HG03442 (cell line): ENCODE results near the gene AGL.
"Not testable (repeated sequence)": the region's sequence is repeated elsewhere in the genome, so short reads cannot be mapped to it uniquely, and the experiment has no call there.

Experiments used
- ATAC-seq: cut with Tn5 transposase; IDR thresholded peaks from one replicate; pipeline ENCODE4 v1.9.1; 2021; ENCODE audit warnings: mild to moderate bottlenecking, moderate library complexity; ENCODE audit not compliant: unreplicated experiment

The AGL gene

GRCh38 chr1:99850459-99851291, 514 bp downstream of the AGL start:
- no peak for ATAC-seq

- ATAC-seq = no peak
Measured at GRCh38 chr1:99851850-99852454, 1.8 kb downstream of the AGL start.

DNA sequence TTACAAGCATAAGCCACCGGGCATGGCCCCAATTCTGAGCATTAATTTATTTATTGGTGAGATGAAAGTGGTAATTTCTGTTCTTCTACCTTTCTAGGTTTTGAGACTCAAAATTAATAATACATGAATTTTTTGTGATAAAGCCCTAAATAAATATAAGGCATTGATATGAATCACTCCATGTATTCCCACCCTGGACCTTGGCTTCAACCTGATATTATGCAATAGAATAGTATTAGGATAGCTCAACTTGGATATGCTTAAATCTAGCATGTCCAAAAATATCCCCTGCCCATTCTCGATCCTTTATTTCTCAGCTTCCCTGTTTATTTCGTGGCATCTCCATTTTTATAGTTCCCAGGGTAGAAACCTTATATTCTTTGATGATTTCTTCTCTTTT, 2.5 kb downstream of the AGL start:
- ATAC-seq = no peak

DNA sequence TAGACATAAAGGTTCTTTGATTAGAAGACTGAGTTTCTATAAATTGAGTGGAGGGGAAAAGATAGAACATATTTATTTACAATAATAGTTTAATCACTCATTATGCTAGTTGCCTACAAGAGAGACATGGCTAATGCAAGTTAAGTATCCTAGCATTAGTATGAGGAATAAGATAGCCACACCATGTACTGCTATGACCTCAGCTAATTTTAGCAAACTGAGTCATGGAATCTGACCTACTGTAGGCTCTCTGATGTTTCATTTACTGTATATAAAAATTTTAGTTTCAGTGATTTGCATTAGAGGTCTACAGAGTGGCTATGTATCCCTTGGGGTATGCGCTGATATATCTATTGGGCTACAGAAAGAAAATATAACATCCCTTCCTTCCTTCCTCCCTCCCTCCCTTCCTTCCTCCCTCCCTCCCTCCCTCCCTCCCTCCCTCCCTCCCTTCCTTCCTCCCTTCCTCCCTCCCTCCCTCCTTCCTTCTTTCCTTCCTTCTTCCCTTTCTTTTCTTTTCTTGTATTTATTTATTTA, 5.8 kb downstream of the AGL start:
- ATAC-seq = no peak

DNA sequence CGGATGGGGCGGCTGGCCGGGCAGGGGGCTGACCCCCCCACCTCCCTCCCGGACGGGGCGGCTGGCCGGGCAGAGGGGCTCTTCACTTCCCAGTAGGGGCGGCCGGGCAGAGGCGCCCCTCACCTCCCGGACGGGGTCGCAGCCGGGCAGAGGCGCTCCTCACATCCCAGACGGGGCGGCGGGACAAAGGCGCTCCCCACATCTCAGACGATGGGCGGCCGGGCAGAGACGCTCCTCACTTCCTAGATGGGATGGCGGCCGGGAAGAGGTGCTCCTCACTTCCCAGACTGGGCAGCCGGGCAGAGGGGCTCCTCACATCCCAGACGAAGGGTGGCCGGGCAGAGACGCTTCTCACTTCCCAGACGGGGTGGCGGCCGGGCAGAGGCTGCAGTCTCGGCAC, 6.9 kb downstream of the AGL start:
- ATAC-seq = not testable (repeated sequence)

DNA sequence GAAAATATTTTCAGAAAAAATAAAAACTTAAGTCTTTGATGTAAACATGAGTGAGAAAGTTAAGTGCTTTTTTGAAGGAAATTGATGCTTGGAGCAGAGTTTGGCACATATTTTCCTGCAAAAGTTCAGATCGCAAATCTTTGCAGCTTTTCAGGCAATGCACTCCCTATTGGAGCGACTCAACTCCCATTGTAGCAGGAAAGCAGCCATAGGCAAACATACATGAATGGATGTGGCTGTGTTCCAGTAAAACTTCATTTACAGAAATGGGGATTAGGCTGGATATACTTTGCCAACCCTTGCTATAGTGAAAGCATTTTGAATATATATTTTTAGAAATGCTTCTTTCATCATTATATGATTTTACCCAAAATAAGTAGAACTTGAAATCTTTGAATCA, 8.1 kb downstream of the AGL start:
- no peak for ATAC-seq

DNA sequence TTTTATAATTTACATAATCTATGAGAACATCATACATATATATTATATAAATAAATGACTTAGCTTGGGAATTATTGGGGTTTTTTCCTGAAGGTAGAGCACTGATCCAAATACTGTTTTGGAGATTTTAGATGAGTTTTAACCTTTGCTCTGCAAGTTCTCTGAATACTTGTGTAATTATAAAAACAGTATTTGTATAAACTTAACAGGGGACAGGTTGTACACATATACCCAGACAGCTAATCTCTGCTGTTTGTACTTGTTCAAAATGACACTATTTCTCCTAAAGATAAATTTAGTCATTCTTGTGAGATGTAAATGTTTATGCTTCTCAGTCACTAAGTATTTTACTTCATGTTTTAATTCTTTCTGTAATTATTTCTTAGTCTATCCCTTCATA, 8.7 kb downstream of the AGL start:
- no peak for ATAC-seq

- no peak for ATAC-seq
Measured at GRCh38 chr1:99860703-99861102, 10.5 kb downstream of the AGL start.

GRCh38 chr1:99867682-99868081, 17.5 kb downstream of the AGL start:
- no peak for ATAC-seq

DNA sequence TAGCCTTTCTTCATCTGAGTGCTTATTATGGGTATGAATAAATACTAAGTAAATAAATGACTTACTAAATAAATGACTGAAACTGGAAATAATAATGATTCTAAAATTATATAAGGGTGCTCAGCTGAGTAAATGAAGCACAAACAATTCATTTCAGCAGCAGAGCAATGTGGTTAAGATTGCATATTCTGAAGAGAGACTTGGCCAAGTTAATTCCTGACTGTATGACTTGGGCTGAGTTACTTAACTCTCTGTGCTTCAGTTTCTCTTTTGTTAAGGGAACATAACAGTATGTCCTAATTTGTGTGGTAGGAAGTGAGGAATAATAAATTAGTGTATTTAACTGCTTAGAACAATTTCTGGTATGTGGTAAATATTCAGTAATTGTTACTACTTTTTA, 19.1 kb downstream of the AGL start:
- no peak for ATAC-seq

DNA sequence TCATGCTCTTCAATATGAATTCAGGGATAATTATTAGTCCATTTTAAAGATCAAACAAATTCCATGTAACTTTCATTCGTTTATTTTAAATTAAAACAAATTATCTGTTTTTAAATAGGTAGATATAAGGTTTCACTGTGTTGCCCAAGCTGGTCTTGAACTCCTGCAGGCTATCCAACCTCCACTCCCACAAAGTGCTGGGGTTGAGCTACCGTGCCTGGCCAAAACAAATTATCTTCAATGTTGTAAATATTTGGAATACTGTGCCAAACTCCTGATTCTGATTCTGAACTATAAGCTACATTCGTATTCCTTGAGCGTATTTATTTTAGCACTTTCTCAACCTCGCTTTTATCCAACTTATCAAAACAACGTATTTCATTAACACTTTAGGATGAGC, 19.6 kb downstream of the AGL start:
- ATAC-seq = no peak

DNA sequence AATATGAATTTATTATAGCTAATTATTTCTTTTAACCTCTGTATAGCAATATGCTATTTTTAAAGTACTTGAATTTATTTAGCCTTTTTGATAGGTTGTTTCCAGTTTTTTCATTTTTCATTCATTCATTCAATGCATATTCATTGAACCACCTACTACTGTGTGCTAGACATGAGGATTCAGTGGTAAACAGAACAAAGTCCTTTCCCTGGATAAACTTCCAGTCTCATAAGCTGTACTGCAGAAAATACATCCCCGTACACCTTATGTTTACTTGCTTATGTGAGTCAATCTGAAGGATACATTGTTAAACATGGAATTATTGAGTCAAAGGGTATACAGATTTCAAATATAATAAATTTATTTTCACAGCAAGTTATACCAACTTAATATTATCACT, 21.9 kb downstream of the AGL start:
- no peak for ATAC-seq

- no peak for ATAC-seq
Measured at GRCh38 chr1:99877568-99877967, 27.4 kb downstream of the AGL start.

DNA sequence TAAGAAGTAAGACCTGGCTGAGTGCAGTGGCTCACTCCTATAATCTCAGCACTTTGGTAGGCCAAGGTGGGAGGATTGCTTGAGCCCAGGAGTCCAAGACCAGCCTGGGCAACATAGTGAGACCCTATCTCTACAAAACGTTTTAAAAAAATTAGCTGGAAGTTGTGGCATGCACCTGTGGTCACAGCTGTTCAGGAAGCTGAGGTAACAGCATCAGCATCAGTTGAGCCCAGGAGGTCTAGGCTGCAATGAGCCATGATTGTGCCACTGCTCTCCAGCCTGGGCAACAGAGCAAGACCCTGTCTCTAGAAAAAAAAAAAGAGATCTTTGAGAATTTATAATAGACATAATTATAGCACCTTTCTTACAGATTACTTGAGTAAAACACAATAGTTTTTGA, 36.0 kb downstream of the AGL start:
- no peak for ATAC-seq

DNA sequence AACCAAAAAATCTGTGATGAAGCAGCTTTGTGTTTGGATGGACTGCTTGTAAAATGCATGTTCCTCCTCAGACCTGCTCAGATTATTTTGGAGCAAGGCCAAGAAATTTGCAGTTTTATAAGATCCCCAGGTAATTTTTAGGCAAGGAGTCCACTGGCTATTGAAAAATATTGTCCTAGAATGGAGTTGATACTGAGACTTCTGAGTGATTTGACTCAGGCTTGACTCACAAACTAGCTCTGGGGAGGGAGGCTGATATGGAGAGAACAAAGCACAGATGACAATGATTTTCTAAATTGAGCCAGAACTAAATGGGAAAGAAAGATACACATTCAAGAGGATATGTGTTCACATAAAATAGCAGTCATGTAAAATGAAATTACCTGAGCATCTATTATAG, 36.7 kb downstream of the AGL start:
- ATAC-seq = no peak

GRCh38 chr1:99887890-99888289, 37.7 kb downstream of the AGL start:
- ATAC-seq = no peak

DNA sequence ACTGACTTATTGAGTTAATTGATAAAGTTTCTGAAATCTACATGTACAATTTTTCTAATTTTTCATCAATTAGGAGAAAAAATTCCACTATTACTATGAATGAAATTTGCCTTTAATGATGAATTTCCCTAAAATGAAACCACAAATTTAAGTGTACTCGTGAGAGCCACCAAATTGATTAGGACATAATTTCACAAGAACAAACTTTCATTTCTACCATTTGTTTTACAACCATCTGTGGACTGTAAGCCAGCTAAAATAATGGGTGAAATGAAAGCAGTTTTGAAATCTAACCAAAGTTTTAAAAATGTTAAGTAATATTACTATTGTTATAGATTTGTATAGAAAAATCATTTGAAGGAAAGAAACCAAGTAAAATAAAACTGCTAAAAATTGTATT, 41.8 kb downstream of the AGL start:
- no peak for ATAC-seq

- ATAC-seq = not testable (repeated sequence)
Measured at GRCh38 chr1:99903278-99903677, 53.1 kb downstream of the AGL start.

GRCh38 chr1:99906535-99906934, 56.4 kb downstream of the AGL start:
- no peak for ATAC-seq

DNA sequence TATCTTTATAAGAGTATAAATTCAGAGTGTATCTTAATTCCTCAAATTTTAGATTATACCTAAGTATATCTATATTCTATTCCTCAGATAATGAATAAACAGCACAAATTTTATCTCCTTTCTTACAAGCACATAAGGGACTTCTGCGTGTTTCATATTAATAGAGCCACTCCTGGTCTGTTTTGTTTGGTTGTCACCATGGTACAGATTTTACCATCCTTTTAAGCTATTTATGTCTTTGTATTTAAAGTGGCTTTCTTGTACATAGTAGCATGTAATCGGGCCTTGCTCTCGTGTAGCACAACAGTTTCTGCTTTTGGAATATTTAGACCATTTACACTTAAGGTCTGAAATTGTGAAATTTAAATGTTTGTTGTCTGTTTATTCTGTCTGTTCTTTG, 67.1 kb downstream of the AGL start:
- ATAC-seq = no peak

DNA sequence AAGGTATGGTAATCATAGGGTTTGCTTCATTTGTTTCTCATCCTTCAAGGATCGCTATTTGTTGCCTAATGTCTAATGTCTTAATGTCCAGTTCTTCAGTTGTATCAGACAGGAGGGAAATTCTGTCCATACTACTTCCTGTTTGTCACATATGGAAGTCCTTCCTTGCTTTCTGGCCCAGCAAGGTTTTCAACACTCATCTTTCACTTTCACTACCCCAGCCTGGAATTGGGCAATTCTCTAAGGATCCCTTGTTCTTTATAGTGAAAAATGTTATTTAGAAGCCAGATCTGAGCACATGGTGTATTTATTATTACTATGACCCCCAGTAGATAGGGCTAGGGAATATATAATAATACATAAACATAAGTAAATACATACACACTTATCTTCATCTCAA, 69.1 kb downstream of the AGL start:
- no peak for ATAC-seq

DNA sequence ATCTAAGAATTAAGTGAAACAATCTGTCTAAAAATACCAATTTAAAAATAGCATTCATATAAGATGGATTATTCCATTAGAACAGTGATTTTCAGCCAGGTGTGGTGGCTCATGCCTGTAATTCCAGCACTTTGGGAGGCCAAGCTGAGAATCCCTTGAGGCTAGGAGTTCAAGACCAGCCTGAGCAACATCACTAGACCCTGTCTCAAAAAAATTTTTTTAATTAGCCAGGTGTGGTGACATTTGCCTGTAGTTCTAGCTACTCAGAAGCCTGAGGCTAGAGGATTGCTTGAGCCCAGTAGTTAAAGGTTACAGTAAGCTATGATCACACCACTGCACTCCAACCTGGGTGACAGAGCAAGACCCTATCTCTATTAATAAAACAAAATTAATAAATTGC, 84.6 kb downstream of the AGL start:
- ATAC-seq = no peak
